ENCODE measurements around the gene DPEP1.

DNA sequence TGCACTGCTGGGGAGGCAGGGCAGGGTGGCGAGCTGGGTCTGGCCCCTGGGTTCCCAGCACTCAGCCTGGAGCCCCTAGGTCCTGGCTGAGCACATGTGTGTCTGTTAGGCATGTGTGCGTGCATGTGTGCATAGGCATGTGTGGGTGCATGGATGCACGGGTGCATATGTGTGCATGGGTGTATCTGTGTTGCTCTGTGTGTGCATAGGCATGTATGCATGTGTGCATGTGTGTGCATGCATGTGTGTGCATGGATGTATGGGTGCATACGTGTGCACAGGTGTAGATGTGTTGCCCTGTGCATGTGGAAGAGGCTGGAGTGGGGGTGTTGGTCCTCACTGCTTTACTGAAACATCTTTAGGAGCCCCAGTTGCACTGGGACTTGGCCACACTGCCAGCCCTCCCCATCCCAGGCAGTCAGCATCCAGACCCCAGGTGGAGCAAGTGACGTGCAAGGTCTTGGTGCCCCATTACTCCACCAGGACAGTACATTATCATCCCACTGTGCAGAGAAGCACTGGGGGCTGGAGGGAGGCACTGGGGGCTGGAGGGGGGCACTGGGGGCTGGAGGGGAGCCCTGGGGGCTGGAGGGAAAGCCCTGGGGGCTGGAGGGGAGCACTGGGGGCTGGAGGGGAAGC lies 10.4 kb upstream of the DPEP1 start:
- TF ChIP-seq, protein P1, sequence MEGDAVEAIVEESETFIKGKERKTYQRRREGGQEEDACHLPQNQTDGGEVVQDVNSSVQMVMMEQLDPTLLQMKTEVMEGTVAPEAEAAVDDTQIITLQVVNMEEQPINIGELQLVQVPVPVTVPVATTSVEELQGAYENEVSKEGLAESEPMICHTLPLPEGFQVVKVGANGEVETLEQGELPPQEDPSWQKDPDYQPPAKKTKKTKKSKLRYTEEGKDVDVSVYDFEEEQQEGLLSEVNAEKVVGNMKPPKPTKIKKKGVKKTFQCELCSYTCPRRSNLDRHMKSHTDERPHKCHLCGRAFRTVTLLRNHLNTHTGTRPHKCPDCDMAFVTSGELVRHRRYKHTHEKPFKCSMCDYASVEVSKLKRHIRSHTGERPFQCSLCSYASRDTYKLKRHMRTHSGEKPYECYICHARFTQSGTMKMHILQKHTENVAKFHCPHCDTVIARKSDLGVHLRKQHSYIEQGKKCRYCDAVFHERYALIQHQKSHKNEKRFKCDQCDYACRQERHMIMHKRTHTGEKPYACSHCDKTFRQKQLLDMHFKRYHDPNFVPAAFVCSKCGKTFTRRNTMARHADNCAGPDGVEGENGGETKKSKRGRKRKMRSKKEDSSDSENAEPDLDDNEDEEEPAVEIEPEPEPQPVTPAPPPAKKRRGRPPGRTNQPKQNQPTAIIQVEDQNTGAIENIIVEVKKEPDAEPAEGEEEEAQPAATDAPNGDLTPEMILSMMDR (optimal IDR thresholded peaks at IDR 0.05 in 1 of 3, IDR thresholded peaks at IDR 0.05 in 1 of 3, conservative IDR thresholded peaks at IDR 0.05 in 1 of 3; ENCODE audit: extremely low read depth in 1 of 3, insufficient read depth in 2 of 3, low read length in 3 of 3) = no peak
- TF ChIP-seq EZH2 (IDR thresholded peaks at IDR 0.05; ENCODE audit: low read length) = no peak

Measured in keratinocyte (primary cell).